Hepatocyte (in vitro differentiated cells): ENCODE measurements around the gene UNC13A.

Source experiments
- EZH2 ChIP-seq: fragments of 200-600 bp; sonication (generic); IDR thresholded peaks from 2 replicates; pipeline ENCODE4 v1.6.1; 2016; ENCODE audit warnings: antibody characterized with exemption, mild to moderate bottlenecking, borderline replicate concordance
- TF ChIP-seq, protein P1 (sequence below): fragments of 200-600 bp; sonication (generic); IDR thresholded peaks from 2 replicates; pipeline ENCODE4 v1.5.1; 2016; ENCODE audit warnings: antibody characterized with exemption, mild to moderate bottlenecking; ENCODE audit not compliant: poor library complexity

DNA sequence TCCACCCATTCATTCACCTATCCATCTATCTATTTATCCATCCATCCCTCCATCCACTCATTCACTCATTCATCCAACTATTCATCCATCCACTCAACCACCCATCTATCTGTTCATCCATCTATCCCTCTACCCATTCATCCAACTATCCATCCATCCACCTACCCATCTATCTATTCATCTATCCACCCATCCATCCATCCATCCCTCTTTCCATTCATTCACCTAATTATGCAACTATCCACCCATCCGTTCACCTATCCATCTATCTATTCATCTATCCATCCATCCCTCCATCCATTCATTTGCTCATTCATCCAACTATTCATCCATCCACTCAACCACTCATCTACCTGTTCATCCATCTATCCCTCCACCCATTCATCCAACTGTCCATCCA lies 54.5 kb downstream of the UNC13A start:
- TF ChIP-seq EZH2 = no peak
- TF ChIP-seq, protein P1, sequence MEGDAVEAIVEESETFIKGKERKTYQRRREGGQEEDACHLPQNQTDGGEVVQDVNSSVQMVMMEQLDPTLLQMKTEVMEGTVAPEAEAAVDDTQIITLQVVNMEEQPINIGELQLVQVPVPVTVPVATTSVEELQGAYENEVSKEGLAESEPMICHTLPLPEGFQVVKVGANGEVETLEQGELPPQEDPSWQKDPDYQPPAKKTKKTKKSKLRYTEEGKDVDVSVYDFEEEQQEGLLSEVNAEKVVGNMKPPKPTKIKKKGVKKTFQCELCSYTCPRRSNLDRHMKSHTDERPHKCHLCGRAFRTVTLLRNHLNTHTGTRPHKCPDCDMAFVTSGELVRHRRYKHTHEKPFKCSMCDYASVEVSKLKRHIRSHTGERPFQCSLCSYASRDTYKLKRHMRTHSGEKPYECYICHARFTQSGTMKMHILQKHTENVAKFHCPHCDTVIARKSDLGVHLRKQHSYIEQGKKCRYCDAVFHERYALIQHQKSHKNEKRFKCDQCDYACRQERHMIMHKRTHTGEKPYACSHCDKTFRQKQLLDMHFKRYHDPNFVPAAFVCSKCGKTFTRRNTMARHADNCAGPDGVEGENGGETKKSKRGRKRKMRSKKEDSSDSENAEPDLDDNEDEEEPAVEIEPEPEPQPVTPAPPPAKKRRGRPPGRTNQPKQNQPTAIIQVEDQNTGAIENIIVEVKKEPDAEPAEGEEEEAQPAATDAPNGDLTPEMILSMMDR = no peak
